Left forelimb (tissue), 1 donor: ENCODE results near the gene ADAMTS20.

Experiments used
- DNase-seq: peaks from one replicate; pipeline ENCODE4 v3.0.0-alpha.2; 2018; ENCODE audit warnings: low spot score

ADAMTS20 gene

DNA sequence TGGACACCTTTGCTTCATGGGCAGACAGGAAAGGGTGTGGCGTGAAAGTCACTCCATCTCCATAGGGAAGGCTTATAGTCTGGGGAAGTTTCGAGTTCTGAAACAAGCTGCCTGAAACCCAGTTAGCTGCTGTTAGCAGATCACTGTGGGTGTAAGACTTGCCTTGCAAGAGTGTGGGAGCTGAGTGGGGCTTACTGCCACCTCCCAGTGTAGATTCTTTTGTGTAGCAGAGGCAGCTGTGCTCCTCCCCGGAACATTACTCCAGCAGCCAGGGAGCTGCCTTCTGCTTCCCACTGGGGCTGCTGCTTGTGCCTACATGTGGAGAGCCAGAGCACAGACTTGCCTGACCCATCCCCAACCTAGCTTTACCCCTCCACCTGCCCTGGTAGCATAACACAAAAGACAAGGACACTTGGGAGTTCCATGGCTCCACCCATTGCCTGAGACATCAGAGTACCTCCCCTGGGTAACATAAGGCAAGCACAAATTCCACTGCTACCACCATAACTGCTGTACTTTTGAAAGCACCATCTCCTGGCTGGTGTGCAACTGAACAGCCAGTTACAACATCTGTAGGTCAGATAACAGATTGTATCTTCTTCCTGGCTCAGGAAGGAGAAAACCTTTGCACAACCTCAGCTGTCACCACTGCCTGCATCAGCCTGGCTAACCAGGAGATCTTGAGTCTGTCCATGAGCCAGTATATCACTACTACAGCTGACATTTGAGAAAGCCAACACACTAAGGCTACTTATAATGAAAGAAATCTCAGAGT, 69.5 kb downstream of the ADAMTS20 start:
- DNase-seq, result no peak

DNA sequence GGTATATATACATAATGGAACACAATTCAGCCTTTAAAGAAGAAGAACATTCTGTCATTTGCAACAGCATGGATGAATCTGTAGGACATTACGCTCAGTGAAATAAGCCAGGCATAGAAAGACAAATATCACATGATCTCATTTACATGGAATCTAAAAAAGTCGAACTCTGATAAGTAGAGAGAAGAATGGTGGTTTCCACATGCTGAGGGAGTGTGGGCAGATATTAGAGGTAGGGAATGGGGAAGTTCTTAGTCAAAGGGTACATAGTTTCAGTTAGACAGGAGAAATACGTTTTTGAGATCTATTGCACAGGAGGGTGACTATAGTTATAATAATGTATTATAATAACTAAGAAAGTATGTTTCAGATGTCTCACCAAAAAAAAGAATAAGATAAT, 71.4 kb downstream of the ADAMTS20 start:
- no peak for DNase-seq

DNA sequence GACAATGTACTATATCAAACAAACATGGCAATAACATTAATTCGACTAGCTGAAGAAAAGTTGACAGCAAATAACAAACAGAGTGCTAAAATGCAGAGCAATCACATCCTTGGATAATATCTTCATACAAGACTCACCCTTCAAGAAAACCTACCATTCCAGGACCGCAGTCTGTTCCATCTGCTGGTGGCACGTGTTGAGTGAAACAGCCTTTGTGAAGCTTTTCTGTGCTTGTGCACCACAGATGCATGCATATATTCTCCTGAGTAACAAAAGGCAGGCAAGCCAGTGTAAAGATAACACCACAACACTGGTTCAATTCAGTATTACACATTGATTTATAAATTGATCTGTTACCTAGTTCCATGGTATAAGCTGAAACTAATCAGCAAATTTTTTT, 89.3 kb downstream of the ADAMTS20 start:
- no peak for DNase-seq

GRCh38 chr12:43462080-43462479, 89.9 kb downstream of the ADAMTS20 start:
- no peak for DNase-seq

GRCh38 chr12:43459285-43459684, 92.7 kb downstream of the ADAMTS20 start:
- no peak for DNase-seq

DNA sequence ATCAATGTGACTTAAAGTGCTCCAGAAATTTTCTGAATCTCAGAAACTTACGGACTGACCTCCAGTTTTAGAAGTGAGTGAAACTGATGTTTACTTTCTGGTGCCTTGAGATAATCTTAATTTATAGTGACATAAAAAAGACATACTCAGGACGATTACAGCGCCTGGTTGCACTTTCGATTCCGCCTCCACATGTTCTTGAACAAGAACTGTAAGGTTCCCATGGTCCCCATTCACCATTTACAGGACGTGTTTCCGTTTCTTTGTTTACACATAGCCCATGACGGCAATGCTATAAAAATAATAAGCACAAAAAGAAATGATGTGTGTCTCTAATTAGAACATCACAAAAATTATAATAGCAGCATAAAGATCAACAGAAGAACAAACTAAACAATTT, 98.2 kb downstream of the ADAMTS20 start:
- DNase-seq, result no peak

GRCh38 chr12:43444940-43445564, 107.0 kb downstream of the ADAMTS20 start:
- no peak for DNase-seq

- no peak for DNase-seq
Observed at GRCh38 chr12:43436597-43436996, 115.4 kb downstream of the ADAMTS20 start.

GRCh38 chr12:43434614-43435013, 117.4 kb downstream of the ADAMTS20 start:
- no peak for DNase-seq

DNA sequence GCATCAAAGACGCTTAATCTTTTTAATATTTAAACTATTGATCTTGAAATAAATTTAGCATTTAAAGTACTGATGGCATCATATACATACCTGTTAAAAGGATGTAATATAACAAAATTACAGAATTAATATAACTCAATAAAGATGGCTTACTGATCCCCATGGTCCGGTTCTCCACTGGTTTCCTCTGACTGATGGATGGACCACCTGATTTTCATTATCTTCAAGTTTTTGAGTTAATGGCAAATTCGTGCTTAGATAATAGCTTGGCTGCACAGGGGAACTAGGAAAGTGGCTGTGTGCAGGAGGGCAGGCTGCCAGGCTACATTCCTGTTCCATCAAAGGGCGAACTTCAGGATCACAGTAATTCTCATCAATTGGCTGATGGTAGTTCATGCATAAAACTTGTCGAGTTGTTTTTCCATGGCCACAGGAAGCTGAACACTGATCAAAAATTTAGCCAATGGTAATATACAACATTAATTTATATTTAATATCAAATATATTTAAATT, 123.9 kb downstream of the ADAMTS20 start:
- no peak for DNase-seq

GRCh38 chr12:43425361-43425760, 126.6 kb downstream of the ADAMTS20 start:
- no peak for DNase-seq

GRCh38 chr12:43416981-43417380, 135.0 kb downstream of the ADAMTS20 start:
- no peak for DNase-seq

DNA sequence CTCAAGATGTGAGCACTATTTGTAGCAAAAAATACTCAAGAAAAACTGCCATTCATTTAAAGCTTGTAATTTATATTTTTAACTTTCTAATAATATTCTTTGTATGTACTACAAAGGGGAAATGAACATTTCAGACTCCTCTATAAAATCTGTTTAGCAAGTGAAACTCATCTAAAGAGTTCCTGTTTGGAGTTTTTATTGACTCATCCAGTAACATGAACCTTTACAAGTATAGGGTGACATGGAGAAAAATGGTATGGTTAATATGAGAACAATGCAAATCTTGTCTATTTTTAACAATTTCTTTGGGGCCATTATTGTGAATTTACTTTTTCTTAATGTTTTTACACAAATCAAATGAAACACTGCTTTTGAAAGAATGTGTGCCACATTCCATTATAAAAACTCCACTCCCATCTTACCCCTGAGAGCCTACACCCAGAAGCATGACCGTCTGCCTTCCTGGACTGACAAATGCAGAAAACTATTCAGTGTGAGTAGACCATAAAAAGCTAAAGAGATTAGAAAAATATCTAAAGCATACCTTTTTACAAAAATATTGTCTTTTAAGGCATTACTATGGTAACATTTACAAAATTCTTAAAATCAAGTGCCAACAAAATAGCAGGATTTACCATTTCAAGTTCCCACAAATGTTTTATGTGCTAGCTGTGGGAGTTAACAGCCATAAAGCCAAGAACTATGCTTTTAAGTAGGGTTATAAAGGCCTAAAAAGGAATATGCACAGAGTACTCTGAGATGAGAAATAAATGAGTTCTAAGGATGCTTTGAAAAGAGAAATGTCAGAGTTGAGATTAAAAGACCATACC, 144.0 kb downstream of the ADAMTS20 start:
- DNase-seq, result no peak

GRCh38 chr12:43406801-43407200, 145.2 kb downstream of the ADAMTS20 start:
- DNase-seq, result no peak

DNA sequence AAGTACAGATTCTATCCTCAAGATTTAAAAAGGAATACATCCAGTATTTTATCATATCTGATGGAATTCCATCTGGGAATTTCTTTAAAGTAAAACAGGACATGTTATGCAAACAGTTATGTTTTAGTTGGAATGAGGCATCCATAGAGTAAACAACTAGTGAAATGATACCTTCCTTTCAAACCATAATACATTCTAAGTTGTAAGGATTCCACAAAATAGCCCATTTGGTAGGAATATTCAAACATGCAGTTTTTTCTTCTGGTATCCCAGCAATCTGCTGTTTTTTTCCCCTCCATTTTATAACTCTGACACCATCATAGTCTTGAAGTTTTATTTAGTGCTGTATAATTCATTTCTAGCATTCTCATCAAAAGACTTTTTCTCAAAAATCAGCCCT, 149.6 kb downstream of the ADAMTS20 start:
- no peak for DNase-seq

DNA sequence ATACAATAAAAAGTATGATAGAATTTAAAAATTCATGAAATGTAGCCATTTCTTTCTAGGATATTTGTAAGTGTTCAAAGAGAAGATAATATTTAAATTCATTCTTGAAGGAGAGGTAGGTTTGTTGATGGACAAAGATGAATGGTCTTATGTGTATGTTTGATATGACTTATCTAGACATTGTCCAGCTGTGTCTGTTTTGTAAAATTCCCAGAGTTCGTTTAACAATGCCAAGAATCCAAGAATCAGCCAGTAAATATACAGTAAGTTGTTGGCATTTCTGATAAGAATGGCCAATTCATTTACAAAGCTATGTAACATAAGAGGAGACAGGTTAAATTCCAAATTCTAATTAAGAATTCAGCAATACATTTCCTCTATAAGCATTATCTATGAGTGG, 150.9 kb downstream of the ADAMTS20 start:
- DNase-seq, result no peak

GRCh38 chr12:43396671-43397070, 155.3 kb downstream of the ADAMTS20 start:
- DNase-seq, result no peak

GRCh38 chr12:43392116-43392515, 159.9 kb downstream of the ADAMTS20 start:
- no peak for DNase-seq

- no peak for DNase-seq
Observed at GRCh38 chr12:43381879-43382278, 170.1 kb downstream of the ADAMTS20 start.

GRCh38 chr12:43378448-43378847, 173.6 kb downstream of the ADAMTS20 start:
- no peak for DNase-seq

GRCh38 chr12:43370263-43370662, 181.7 kb downstream of the ADAMTS20 start:
- no peak for DNase-seq

- DNase-seq, result no peak
Observed at GRCh38 chr12:43362910-43363694, 188.9 kb downstream of the ADAMTS20 start.
